Activated effector memory CD4-positive, alpha-beta T cell treated with Interleukin-2 at 50 U/mL for 16 hours (primary cell): ENCODE data around the gene TACC2.
"Not testable (repeated sequence)": the region's sequence is repeated elsewhere in the genome, so short reads cannot be mapped to it uniquely, and the experiment has no call there.

Experiments used
- DNase-seq: peaks from one replicate; pipeline ENCODE4 v3.0.0-alpha.2; 2020

Gene TACC2

DNA sequence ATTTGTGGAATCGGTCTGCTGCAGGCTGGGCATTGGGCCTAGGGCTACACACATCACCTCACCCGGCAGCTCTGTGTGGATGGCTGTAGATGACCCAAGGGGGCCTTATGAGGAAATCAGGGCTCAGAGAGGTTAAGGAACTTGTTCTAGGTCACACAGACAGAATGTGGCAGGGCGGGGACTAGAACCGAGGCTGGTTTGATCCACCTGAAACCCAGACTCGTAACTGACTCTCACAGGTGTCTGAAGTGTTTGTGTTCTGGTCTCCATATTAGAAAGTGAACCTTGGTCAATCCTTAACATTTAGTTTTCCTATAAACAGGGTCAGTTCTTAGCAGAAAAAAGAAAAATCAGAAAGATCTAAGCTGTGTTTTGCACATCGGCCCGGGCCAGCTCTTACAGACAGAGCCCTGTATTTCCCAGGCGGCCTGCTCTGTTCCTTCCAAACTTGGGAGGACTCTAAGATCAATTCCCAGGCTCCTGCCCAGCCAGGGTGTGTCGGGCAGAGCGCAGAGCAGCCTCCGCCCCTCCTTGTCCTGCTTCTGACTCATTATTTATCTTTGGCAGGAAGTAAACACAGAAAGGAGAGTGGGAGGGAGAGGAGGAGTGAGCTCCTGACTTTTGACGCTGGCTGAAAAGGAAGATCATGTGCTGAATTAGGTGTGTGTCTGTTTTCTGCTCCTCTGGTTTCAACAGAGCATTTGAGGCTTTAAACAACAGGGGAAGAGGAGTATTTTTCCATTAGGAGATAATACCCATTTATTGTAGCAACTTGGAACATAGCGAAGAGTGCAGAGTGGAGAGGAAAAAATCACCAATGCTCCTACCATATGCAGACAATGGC is 74.1 kb downstream of the TACC2 start:
- DNase-seq, result no peak

DNA sequence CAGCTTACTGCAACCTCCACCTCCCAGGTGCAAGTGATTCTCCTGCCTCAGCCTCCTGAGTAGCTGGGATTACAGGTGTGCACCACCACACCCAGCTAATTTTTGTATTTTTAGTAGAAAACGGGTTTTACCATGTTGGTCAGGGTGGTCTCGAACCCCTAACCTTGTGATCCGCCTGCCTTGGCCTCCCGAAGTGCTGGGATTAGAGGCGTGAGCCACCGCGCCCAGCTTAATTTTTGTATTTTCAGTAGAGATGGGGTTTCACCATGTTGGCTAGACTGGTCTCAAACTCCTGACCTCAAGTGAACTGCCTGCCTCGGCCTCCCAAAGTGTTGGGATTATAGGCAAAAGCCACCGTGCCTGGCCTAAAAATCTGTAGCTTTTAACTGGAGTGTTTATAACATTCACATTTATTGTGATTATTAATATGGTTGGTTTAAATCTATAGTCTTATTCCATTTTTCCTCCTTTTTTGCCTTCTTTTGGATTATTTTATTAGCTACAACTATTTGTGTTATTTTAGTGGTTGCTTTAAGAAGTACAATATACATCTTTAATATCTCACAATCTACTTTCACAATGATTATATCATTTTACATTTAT is 77.5 kb downstream of the TACC2 start:
- not testable (repeated sequence) for DNase-seq

DNA sequence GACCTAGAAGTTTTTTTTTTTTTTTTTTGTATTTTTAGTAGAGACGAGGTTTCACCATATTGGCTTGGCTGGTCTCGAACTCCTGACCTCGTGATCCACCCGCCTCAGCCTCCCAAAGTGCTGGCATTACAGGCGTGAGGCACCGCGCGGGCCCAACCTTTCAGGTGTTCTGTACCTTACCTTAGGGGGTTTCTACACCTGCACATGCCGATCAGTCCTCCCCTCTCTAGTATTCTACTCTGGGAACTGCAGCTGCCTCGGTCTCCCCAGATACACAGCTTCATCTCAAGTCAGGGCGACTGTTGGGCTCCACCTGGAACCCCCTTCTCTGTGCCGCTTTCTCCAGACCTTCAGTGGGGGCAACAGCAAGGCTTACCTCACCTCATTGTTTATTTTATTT is 79.9 kb downstream of the TACC2 start:
- DNase-seq, result no peak

DNA sequence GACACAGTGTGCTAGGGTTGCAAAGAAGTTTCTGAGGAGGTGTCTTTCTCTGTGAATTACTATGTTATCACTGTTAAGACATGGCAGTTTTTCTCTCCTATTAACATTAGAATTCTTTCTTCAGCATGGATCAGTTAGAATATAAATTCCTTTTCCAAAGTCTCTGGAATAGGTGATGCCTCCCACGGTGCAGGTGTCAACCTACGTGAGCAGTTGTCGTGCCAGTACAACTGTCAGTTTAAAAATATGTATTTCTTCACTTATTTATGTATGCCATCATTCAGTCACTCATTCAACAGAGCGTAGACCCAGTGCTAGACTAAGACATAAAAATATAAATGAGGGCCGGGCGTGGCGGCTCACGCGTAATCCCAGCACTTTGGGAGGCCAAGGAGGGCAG is 83.5 kb downstream of the TACC2 start:
- DNase-seq, result no peak

DNA sequence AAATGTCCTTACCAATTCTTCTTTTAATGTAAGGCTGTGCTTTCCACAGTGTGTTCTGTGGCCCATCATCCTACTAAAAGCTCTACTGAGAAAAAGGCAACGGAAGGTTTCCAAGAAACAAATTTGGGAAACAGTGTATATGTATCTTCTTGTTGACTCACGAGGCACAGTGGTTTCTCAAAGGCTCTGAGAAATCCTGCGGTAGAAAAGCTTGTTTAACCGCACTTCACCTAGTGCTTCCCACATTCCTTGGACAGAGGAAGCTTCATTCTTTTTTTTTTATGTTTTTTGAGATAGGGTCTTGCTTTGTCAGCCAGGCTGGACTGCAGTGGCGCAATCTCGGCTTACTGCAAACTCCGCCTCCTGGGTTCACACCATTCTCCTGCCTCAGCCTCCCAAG is 84.5 kb downstream of the TACC2 start:
- no peak for DNase-seq

DNA sequence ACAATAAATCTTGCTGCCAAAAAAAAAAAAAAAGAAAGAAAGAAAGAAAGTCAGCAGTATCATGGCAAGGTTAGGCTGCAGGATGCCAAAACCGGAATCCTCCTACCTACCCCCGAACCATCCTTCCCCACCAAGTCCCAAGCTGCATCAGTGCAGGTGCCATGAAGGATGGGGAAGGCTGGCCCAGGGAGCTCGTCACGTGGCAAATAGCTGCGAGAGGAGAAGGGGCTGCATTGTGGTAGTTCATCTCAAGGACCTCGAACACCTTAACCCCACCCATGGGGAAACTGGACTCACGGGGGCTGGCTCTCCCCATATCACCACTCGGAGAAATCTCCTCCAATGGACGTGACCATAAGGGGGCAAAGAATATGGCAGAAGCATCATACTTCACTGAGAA is 86.2 kb downstream of the TACC2 start:
- DNase-seq, result no peak

DNA sequence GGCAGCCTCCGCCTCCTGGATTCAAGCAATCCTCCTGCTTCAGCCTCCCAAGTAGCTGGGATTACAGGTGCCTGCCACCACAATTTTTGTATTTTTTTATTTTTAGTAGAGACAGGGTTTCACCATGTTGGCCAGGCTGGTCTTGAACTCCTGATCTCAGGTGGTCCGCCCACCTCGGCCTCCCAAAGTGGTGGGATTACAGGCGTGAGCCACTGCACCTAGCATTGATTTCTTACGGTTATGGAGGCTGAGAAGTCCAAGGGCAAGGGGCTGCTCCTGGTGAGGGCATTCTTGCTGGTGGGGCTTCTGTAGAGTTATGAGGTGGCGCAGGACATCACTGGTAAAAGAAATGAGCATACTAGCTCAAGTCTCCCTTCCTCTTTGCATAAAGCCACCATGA is 86.9 kb downstream of the TACC2 start:
- not testable (repeated sequence) for DNase-seq

DNA sequence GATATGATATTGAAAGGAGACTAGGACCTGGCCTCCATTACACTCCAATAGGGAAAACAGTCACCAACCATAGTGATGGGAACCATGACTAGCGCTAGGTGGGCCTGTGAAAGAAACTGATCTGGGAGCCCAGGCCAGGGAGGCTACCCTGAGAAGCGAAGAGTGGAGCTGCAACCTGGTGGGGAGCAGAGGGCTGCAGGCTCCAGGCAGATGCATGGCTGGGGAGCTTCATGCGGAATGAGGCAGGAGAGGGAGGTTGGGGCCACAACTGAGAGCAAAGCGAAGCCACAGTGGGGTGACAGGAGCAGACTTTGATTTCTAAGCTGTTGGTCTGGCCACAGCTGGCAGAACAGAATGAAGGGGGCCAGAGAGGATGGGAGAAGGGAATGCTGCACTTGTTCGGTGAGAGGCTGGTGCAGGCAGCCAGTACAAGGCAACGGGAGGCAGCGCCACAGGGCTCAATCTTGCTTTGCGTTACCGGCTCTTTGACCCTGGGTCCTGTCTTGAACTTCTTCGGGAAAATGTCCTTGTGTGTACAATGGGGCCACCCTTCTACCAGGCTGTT is 88.4 kb downstream of the TACC2 start:
- DNase-seq, result no peak

DNA sequence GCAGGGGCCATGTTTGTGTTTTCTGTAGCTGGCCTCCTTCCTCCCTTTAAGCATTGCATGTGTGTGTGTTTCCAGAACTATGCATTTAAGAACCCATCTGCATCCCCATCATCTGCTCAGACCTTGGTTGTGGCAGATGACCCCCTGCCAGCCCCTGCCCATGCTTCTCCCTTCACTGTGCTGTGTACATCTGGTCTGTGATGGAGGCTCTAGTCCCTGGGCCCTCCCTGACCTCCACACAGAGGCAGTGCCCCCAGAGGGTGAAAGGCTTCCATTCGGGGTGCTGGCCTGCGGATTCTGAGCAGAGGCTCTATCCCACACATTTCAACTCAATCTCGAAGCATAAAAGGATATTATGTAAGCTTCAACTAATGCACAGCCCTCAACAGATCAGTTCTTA is 89.4 kb downstream of the TACC2 start:
- DNase-seq, result no peak

DNA sequence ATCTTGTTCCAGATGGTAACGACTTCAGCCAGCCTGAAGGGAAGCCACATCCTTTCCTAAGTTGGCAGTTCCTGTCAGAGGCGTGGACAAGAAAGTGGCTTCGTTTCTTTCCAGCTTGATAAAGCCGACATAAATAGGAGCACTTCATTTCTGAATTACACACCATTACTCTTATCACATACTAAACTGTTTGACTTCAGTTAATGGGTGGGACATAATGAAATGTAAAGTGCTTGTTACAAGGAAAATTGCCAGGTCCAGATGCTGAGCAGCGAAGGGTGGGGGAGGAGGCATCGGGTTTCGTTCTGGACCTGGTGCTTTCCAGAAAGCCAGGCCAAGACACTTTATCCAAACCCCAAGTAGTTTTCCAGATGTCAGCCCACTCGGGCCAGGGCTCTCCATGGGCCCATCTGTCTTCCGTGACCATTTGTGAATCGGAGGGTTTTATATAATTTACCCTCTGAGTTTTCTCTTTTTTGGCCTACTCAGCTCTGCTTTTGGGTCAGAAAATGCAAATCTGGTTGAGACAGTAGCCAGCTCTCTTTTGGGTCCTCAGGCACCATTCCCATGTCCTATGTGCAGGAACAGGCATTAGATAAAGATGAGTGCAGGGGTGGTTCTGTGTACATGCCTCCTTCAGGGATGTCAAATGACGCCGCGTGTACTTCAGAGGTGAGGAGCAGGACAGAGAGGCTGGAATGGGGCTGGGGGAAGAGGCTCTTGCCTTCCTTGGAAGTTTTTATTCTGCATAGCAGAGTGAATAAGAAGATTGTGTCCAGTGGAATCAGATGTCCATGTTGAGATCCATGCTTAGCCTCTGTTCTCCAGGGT is 90.2 kb downstream of the TACC2 start:
- DNase-seq, result no peak

DNA sequence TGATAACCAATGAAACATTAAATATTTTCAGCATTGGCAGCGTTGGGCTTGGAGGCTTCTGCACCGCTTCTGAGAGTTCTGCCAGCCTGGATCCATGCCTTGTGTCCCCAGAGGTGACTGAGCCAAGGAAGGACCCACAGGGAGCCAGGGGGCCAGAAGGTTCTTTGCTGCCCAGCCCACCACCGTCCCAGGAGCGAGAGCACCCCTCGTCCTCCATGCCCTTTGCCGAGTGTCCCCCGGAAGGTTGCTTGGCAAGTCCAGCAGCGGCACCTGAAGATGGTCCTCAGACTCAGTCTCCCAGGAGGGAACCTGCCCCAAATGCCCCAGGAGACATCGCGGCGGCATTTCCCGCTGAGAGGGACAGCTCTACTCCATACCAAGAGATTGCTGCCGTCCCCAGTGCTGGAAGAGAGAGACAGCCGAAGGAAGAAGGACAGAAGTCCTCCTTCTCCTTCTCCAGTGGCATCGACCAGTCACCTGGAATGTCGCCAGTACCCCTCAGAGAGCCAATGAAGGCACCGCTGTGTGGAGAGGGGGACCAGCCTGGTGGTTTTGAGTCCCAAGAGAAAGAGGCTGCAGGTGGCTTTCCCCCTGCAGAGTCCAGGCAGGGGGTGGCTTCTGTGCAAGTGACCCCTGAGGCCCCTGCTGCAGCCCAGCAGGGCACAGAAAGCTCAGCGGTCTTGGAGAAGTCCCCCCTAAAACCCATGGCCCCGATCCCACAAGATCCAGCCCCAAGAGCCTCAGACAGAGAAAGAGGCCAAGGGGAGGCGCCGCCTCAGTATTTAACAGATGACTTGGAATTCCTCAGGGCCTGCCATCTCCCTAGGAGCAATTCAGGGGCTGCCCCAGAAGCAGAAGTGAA is 93.9 kb downstream of the TACC2 start:
- DNase-seq, result no peak

DNA sequence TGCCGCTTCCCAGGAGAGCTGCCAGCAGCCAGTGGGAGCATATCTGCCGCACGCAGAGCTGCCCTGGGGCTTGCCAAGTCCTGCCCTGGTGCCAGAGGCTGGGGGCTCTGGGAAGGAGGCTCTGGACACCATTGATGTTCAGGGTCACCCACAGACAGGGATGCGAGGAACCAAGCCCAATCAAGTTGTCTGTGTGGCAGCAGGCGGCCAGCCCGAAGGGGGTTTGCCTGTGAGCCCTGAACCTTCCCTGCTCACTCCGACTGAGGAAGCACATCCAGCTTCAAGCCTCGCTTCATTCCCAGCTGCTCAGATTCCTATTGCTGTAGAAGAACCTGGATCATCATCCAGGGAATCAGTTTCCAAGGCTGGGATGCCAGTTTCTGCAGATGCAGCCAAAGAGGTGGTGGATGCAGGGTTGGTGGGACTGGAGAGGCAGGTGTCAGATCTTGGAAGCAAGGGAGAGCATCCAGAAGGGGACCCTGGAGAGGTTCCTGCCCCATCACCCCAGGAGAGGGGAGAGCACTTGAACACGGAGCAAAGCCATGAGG is 94.6 kb downstream of the TACC2 start:
- no peak for DNase-seq

DNA sequence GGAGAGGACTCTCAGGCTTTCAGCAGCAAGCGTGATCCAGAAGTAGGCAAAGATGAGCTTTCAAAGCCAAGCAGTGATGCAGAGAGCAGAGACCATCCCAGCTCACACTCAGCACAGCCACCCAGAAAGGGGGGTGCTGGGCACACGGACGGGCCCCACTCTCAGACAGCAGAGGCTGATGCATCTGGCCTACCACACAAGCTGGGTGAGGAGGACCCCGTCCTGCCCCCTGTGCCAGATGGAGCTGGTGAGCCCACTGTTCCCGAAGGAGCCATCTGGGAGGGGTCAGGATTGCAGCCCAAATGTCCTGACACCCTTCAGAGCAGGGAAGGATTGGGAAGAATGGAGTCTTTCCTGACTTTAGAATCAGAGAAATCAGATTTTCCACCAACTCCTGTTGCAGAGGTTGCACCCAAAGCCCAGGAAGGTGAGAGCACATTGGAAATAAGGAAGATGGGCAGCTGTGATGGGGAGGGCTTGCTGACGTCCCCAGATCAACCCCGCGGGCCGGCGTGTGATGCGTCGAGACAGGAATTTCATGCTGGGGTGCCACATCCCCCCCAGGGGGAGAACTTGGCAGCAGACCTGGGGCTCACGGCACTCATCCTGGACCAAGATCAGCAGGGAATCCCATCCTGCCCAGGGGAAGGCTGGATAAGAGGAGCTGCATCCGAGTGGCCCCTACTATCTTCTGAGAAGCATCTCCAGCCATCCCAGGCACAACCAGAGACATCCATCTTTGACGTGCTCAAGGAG is 95.5 kb downstream of the TACC2 start:
- no peak for DNase-seq

DNA sequence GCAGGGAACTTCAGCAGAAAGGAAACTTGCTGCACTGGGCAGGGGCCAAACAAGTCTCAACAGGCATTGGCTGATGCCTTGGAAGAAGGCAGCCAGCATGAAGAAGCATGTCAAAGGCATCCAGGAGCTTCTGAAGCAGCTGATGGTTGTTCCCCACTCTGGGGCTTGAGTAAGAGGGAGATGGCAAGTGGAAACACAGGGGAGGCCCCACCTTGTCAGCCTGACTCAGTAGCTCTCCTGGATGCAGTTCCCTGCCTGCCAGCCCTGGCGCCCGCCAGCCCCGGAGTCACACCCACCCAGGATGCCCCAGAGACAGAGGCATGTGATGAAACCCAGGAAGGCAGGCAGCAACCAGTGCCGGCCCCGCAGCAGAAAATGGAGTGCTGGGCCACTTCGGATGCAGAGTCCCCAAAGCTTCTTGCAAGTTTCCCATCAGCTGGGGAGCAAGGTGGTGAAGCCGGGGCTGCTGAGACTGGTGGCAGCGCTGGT is 96.5 kb downstream of the TACC2 start:
- DNase-seq, result no peak

DNA sequence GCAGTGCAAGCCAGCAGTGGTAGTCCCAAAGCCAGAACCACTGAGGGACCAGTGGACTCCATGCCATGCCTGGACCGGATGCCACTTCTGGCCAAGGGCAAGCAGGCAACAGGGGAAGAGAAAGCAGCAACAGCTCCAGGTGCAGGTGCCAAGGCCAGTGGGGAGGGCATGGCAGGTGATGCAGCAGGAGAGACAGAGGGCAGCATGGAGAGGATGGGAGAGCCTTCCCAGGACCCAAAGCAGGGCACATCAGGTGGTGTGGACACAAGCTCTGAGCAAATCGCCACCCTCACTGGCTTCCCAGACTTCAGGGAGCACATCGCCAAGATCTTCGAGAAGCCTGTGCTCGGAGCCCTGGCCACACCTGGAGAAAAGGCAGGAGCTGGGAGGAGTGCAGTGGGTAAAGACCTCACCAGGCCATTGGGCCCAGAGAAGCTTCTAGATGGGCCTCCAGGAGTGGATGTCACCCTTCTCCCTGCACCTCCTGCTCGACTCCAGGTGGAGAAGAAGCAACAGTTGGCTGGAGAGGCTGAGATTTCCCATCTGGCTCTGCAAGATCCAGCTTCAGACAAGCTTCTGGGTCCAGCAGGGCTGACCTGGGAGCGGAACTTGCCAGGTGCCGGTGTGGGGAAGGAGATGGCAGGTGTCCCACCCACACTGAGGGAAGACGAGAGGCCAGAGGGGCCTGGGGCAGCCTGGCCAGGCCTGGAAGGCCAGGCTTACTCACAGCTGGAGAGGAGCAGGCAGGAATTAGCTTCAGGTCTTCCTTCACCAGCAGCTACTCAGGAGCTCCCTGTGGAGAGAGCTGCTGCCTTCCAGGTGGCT is 97.7 kb downstream of the TACC2 start:
- no peak for DNase-seq

DNA sequence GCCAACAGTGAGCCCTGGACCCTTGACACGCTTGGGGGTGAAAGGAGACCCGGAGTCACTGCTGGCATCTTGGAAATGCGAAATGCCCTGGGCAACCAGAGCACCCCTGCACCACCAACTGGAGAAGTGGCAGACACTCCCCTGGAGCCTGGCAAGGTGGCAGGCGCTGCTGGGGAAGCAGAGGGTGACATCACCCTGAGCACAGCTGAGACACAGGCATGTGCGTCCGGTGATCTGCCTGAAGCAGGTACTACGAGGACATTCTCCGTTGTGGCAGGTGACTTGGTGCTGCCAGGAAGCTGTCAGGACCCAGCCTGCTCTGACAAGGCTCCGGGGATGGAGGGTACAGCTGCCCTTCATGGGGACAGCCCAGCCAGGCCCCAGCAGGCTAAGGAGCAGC is 98.5 kb downstream of the TACC2 start:
- no peak for DNase-seq

DNA sequence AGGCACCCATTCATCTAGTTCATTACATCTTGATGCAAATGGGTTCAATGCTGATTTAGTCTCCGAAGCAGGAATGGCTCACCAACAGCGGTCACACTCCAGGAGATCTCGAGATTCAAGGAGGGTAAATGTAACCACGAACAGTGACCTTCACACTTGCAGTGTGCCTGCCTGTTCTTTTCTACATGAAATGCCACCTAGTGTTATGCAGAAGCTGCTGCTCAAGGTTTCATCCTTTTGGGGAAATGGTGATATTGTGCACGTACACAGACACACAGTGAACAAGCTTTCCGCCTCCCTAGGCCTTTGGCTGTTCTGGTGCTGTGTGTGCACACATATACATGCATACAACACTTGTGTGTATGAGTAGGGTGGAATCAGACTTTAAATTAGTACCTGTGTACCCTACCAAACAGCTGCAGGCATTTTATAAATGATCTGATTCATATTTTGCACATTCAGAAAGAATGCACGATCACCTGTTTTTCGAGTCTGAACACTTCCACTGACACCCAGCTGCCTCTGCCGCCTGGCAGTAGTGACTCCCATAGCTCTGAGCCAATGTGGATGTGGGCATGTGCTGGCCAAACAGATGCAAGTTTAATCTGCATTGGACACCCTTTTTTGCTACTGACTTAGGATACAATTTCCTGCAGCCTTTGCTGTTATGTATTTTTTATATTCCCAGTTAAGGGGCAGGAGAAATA is 100.5 kb downstream of the TACC2 start:
- no peak for DNase-seq

DNA sequence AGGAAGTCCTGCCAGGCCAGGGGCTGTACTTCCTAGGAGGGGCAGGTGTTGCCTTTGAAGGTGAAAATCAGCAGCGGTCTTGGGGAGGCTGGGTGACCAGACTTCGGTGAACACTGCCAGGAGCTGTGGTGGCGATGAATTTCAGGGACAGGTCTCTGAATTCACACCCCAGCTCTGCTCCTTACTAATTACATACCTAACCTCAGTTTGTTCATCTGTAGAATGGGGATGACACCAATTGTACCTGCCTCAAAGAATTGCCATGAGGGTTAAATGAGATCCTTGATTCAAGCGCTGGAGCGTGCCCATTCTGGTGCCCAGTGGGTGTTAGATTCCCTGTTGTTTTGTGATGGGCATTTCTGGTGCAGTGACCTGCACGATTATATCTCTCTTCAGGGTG is 102.8 kb downstream of the TACC2 start:
- no peak for DNase-seq

DNA sequence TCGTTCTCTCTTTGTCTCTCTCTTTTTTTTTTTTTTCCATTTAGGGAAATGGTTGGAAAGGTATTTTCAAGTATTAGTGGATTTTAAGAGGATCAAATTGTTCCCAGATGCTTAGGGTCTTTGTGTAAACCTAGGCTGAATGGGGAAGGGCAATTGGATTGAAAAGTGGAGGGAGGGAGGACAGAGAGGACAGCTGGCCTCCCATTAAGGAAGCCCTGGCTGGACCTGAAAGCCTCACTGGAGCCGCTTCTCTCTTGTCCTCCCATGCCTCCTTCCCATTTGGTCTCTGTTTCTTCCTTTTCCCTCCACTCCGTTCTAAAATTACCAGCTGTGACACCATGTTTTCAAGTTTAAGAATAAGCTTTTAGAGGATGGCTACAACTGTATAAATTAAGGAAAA is 104.1 kb downstream of the TACC2 start:
- no peak for DNase-seq

DNA sequence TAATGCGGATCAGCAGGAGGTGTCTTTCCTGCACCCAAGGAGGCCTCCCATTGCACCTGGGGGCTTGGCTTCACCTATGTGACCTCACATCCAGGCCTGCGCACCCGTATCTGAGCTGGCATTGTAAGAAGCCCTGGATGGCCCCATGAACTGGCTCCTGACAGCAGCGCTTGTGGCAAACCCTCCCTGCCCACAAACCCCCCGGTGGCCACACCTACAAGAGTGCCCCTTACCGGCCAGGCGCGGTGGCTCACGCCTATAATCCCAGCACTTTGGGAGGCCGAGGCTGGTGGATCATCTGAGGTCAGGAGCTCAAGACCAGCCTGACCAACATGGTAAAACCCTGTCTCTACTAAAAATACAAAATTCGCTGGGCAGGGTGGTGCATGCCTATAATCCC is 107.2 kb downstream of the TACC2 start:
- not testable (repeated sequence) for DNase-seq
